GM12801 (cell line): ENCODE measurements around the gene ABHD6.

Experiments used
- CTCF ChIP-seq: IDR thresholded peaks from one replicate; pipeline ENCODE4 v1.5.1; 2011; ENCODE audit warnings: control low read depth; ENCODE audit not compliant: insufficient read length; ENCODE audit errors: extremely low read depth

ABHD6 gene

GRCh38 chr3:58202917-58203360 lies 34.7 kb upstream of the ABHD6 start:
- TF ChIP-seq CTCF, result no peak

- no peak for TF ChIP-seq CTCF
Measured at GRCh38 chr3:58203541-58203940, 34.1 kb upstream of the ABHD6 start.

- no peak for TF ChIP-seq CTCF
Measured at GRCh38 chr3:58204720-58205119, 32.9 kb upstream of the ABHD6 start.

- no peak for TF ChIP-seq CTCF
Measured at GRCh38 chr3:58205981-58206380, 31.6 kb upstream of the ABHD6 start.

- TF ChIP-seq CTCF, result no peak
Measured at GRCh38 chr3:58206406-58207011, 31.1 kb upstream of the ABHD6 start.

- no peak for TF ChIP-seq CTCF
Measured at GRCh38 chr3:58207954-58208353, 29.6 kb upstream of the ABHD6 start.

GRCh38 chr3:58209933-58210332 lies 27.7 kb upstream of the ABHD6 start:
- no peak for TF ChIP-seq CTCF
